Transverse colon (tissue), 4 donors: ENCODE data around the gene FGF2.

Experiments used
- CTCF ChIP-seq, 5 experiments: fragments of 200-600 bp in 3 of 5; fragments of 450-650 bp in 2 of 5; sonication (generic) in 3 of 5; IDR thresholded peaks; 1 replicate in 2 of 5; 2 replicates in 3 of 5; pipeline ENCODE4 v1.5.1; 2016 to 2017; ENCODE audit warnings: antibody characterized with exemption in 5 of 5, inconsistent platforms in 3 of 5, mild to moderate bottlenecking in 2 of 5, moderate library complexity in 1 of 5
- POLR2AphosphoS5 ChIP-seq, 3 donors: sonication (generic); formaldehyde crosslinking; IDR thresholded peaks; one replicate each; pipeline ENCODE4 v1.6.1; 2016; ENCODE audit warnings: antibody characterized with exemption in 3 of 3

- TF ChIP-seq POLR2AphosphoS5 (IDR thresholded peaks at IDR 0.05): no peak
- no peak for TF ChIP-seq CTCF (IDR thresholded peaks at IDR 0.05)
Observed at GRCh38 chr4:122855353-122855890, 28.8 kb downstream of the FGF2 start.
